CD4-positive, alpha-beta T cell treated with Interleukin-17A for 1 hour (primary cell): ENCODE results near the gene PTPRN2.
"Not testable (repeated sequence)": the region's sequence is repeated elsewhere in the genome, so short reads cannot be mapped to it uniquely, and the experiment has no call there.

ENCODE experiments used
- DNase-seq: peaks from one replicate; pipeline ENCODE4 v3.0.0-alpha.2; 2020

PTPRN2 gene

GRCh38 chr7:158458716-158459282 lies 128.8 kb downstream of the PTPRN2 start:
- DNase-seq, result no peak

- DNase-seq, result no peak
Observed at GRCh38 chr7:158458096-158458495, 129.5 kb downstream of the PTPRN2 start.

- DNase-seq, result not testable (repeated sequence)
Observed at GRCh38 chr7:158457586-158457985, 130.0 kb downstream of the PTPRN2 start.

GRCh38 chr7:158454631-158455030 lies 133.0 kb downstream of the PTPRN2 start:
- DNase-seq, result no peak

- no peak for DNase-seq
Observed at GRCh38 chr7:158453663-158454062, 134.0 kb downstream of the PTPRN2 start.

GRCh38 chr7:158452331-158452730 lies 135.3 kb downstream of the PTPRN2 start:
- DNase-seq, result no peak

- DNase-seq, result no peak
Observed at GRCh38 chr7:158450476-158451124, 137.0 kb downstream of the PTPRN2 start.

- DNase-seq, result no peak
Observed at GRCh38 chr7:158449942-158450341, 137.7 kb downstream of the PTPRN2 start.

- no peak for DNase-seq
Observed at GRCh38 chr7:158449266-158449665, 138.4 kb downstream of the PTPRN2 start.

GRCh38 chr7:158448430-158449100 lies 139.1 kb downstream of the PTPRN2 start:
- no peak for DNase-seq

- DNase-seq, result no peak
Observed at GRCh38 chr7:158447506-158448171, 140.0 kb downstream of the PTPRN2 start.

- DNase-seq, result no peak
Observed at GRCh38 chr7:158447151-158447505, 140.5 kb downstream of the PTPRN2 start.

- DNase-seq, result no peak
Observed at GRCh38 chr7:158446706-158447105, 140.9 kb downstream of the PTPRN2 start.

GRCh38 chr7:158446281-158446680 lies 141.3 kb downstream of the PTPRN2 start:
- DNase-seq, result no peak

- DNase-seq, result no peak
Observed at GRCh38 chr7:158445421-158446175, 142.0 kb downstream of the PTPRN2 start.

GRCh38 chr7:158444501-158445420 lies 142.9 kb downstream of the PTPRN2 start:
- no peak for DNase-seq

- DNase-seq, result no peak
Observed at GRCh38 chr7:158443688-158444483, 143.7 kb downstream of the PTPRN2 start.

- no peak for DNase-seq
Observed at GRCh38 chr7:158443014-158443687, 144.5 kb downstream of the PTPRN2 start.

- DNase-seq, result no peak
Observed at GRCh38 chr7:158442260-158442659, 145.4 kb downstream of the PTPRN2 start.

- no peak for DNase-seq
Observed at GRCh38 chr7:158439035-158439434, 148.6 kb downstream of the PTPRN2 start.
